ENCODE results near the gene CELSR1.

DNA sequence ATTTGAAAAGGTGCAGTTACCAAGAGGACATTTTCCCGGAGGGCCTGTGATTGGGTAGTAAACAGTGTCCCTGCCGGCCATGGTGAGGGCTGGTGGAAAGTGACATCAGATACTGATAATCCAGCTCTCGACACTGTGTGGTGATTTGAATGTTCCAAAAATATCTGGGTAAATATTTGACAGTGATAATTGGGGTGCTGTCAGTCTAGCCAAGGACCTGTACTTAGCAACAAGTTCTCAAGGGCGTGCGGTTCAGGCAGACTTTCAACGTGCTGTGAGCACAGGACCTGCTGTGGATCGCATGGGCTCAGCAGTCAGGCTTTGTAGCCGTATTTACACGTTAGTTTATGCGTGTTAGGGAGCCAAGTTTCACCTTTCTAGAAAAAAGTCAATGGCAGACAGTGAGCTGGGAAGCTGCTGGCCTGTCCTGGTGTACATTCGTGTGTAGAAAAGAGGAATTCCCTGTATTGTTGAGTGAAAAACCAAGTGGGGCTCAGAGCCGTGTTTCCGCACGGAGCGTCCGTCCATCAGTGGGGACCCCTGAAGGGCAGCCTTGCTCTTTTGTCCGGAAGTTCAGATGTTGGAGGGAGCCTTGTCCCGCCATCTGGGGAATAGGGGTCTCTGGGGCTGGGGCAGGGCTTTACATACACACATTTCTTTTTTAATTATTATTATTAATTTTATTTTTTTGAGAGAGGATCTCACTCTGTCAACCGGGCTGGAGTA, 190.6 kb downstream of the CELSR1 start:
- TF ChIP-seq, protein P1, sequence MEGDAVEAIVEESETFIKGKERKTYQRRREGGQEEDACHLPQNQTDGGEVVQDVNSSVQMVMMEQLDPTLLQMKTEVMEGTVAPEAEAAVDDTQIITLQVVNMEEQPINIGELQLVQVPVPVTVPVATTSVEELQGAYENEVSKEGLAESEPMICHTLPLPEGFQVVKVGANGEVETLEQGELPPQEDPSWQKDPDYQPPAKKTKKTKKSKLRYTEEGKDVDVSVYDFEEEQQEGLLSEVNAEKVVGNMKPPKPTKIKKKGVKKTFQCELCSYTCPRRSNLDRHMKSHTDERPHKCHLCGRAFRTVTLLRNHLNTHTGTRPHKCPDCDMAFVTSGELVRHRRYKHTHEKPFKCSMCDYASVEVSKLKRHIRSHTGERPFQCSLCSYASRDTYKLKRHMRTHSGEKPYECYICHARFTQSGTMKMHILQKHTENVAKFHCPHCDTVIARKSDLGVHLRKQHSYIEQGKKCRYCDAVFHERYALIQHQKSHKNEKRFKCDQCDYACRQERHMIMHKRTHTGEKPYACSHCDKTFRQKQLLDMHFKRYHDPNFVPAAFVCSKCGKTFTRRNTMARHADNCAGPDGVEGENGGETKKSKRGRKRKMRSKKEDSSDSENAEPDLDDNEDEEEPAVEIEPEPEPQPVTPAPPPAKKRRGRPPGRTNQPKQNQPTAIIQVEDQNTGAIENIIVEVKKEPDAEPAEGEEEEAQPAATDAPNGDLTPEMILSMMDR (IDR thresholded peaks at IDR 0.05; ENCODE audit: insufficient read depth, low read depth, low read length): no peak
- no peak for TF ChIP-seq EZH2 (IDR thresholded peaks at IDR 0.05; ENCODE audit: insufficient read depth, low read length)
